Tibial nerve (tissue), 4 donors: Measurements from ENCODE around the gene WWTR1.

Experiments used
- EP300 ChIP-seq, 2 donors: sonication (generic); formaldehyde crosslinking; IDR thresholded peaks; one replicate each; pipeline ENCODE4 v1.6.1; 2017; ENCODE audit warnings: antibody characterized with exemption in 2 of 2, mild to moderate bottlenecking in 1 of 2
- POLR2A ChIP-seq, 2 donors: fragments of 450-650 bp; IDR thresholded peaks; one replicate each; pipeline ENCODE4 v1.6.1; 2017; ENCODE audit warnings: antibody characterized with exemption in 2 of 2, mild to moderate bottlenecking in 2 of 2, moderate library complexity in 2 of 2
- TF ChIP-seq, protein P1 (sequence below), 5 experiments: fragments of 200-600 bp in 3 of 5; fragments of 450-650 bp in 2 of 5; sonication (generic) in 3 of 5; IDR thresholded peaks; one replicate each; pipeline ENCODE4 v1.5.1; 2016 to 2019; ENCODE audit warnings: antibody characterized with exemption in 5 of 5, mild to moderate bottlenecking in 3 of 5, moderate library complexity in 2 of 5

- TF ChIP-seq, protein P1, sequence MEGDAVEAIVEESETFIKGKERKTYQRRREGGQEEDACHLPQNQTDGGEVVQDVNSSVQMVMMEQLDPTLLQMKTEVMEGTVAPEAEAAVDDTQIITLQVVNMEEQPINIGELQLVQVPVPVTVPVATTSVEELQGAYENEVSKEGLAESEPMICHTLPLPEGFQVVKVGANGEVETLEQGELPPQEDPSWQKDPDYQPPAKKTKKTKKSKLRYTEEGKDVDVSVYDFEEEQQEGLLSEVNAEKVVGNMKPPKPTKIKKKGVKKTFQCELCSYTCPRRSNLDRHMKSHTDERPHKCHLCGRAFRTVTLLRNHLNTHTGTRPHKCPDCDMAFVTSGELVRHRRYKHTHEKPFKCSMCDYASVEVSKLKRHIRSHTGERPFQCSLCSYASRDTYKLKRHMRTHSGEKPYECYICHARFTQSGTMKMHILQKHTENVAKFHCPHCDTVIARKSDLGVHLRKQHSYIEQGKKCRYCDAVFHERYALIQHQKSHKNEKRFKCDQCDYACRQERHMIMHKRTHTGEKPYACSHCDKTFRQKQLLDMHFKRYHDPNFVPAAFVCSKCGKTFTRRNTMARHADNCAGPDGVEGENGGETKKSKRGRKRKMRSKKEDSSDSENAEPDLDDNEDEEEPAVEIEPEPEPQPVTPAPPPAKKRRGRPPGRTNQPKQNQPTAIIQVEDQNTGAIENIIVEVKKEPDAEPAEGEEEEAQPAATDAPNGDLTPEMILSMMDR (IDR thresholded peaks at IDR 0.05): no peak
- no peak for TF ChIP-seq POLR2A (IDR thresholded peaks at IDR 0.05)
- TF ChIP-seq EP300 (IDR thresholded peaks at IDR 0.05): no peak
Measured at GRCh38 chr3:149472030-149472797, 185.6 kb downstream of the WWTR1 start.
